ENCODE data around the gene CAPRIN2.

DNA sequence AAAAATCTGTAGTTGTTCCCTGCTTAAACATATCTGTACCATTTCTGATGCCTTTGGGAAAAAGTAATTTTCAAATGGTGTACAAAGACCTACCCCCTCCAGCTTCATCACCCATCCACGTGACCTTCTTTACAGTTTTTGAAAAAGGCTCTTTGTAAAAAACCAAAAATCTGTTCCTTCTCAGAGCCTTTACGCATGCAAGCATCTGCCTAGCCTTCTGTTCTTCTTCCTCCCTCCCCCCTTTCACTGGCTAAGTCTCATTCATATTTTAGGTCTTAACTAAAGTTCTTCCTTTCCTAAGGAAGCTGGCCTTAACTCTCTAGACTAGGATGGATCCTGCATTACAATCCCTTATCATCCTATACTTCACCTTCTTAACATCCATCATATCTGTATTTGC is 10.4 kb downstream of the CAPRIN2 start:
- TF ChIP-seq EZH2 (IDR thresholded peaks at IDR 0.05) (no peak), POLR2AphosphoS5 (IDR thresholded peaks at IDR 0.05; ENCODE audit: borderline replicate concordance, low read depth, low read length) (no peak), FOXP2 (optimal IDR thresholded peaks at IDR 0.05; ENCODE audit: control extremely low read depth, extremely low read length, insufficient read depth) (no peak)
